Ovary (tissue), 9 donors: Measurements from ENCODE around the gene SLC35A3. TPM values are rescaled to one million over a fixed set of nuclear protein-coding genes. Genes with fewer than 3 reads are reported as not detected.

Experiments
- DNase-seq, 5 donors: peaks; one replicate each; pipeline ENCODE4 v3.0.0-alpha.2; 2019 to 2020
- H3K27ac ChIP-seq, 2 donors: fragments of 200-600 bp; one replicate each; pipeline versions ENCODE4 v1.5.1 to v1.8.0; 2019 to 2022
- H3K27me3 ChIP-seq: fragments of 200-600 bp; one replicate; pipeline ENCODE4 v1.8.0; 2022
- H3K36me3 ChIP-seq: fragments of 200-600 bp; sonication (generic); one replicate; pipeline ENCODE4 v1.5.1; 2019
- H3K4me1 ChIP-seq: one replicate; pipeline ENCODE4 v1.8.1; 2013; ENCODE audit warnings: mild to moderate bottlenecking, moderate library complexity; ENCODE audit not compliant: insufficient read depth
- H3K4me3 ChIP-seq: fragments of 200-600 bp; sonication (generic); one replicate; pipeline ENCODE4 v1.5.1; 2017
- H3K9me3 ChIP-seq, 2 donors: fragments of 200-600 bp in 1 of 2; sonication (generic) in 1 of 2; one replicate each; pipeline versions ENCODE4 v1.5.1 to v1.8.1; 2013 to 2019; ENCODE audit warnings: mild to moderate bottlenecking in 1 of 2, moderate library complexity in 1 of 2
- CTCF ChIP-seq, 3 donors: fragments of 450-650 bp in 2 of 3; fragments of 200-600 bp in 1 of 3; IDR thresholded peaks; one replicate each; pipeline versions ENCODE4 v1.5.1 to v1.8.0; 2016 to 2022; ENCODE audit warnings: antibody characterized with exemption in 3 of 3, mild to moderate bottlenecking in 1 of 3
- EP300 ChIP-seq: sonication (generic); formaldehyde crosslinking; IDR thresholded peaks from one replicate; pipeline ENCODE4 v1.6.1; 2017; ENCODE audit warnings: antibody characterized with exemption
- POLR2A ChIP-seq: fragments of 450-650 bp; IDR thresholded peaks from one replicate; pipeline ENCODE4 v1.6.1; 2017; ENCODE audit warnings: antibody characterized with exemption, mild to moderate bottlenecking, moderate library complexity
- WGBS, 3 donors: extraction: QIAGEN DNeasy Blood & Tissue Kit in 1 of 3; methylation state at CpG; one replicate each; pipeline versions ENCODE4 v1.1.5 to v1.1.7; 2013 to 2017; 5-methylcytosine and 5-hydroxymethylcytosine counted together
- intact Hi-C, 4 donors: fragments of 100-400 bp; cut with DNase I; formaldehyde crosslinking; loops; one replicate each; pipeline versions ENCODE4 v1.11.0 to v1.15.1; 2022 to 2023
- polyA plus RNA-seq, 2 donors: library from polyadenylated mRNA; stranded (reverse); fragments of 200-250 nt in 1 of 2; fragments of 350-450 nt in 1 of 2; fragmentation: Illumina TruSeq in 1 of 2; extraction: RNeasy Lipid Tissue Mini Kit (QIAGEN cat#74804) in 1 of 2; gene quantifications; one replicate each; pipeline ENCODE4 v1.2.3, GENCODE V29; 2013 to 2014
- small RNA-seq: library from RNA; depleted of rRNA; stranded (forward); fragments of <200 nt; gene quantifications from one replicate; pipeline ENCODE3, GENCODE V24; 2016
- total RNA-seq, 7 donors: library from RNA; depleted of rRNA in 2 of 7; stranded (reverse); fragments of >200 nt in 2 of 7; fragmentation: NEBNext Ultra II Directional in 3 of 7; extraction: Animal tissue kit (Norgen Biotek cat#: 25700) in 3 of 7; gene quantifications; one replicate each; pipeline versions ENCODE4 v1.1.0 to v1.2.4, GENCODE V29; 2016 to 2023
- donor health status: DM: no; HTN: no; CAD: no; lungs with moderate emphysema.
- donor health status: DM: no; HTN: no; CAD: no.
- donor health status: Bipolar disorder and iron deficiency.
- donor health status: DM: yes; HTN: yes; CAD: no.
- donor health status: DM: no; HTN: no; CAD: no.
- donor health status: DM: yes; HTN: yes; CAD: no.

The SLC35A3 gene
- total and polyA plus RNA-seq, 9 donors: 7.7 to 22.8 (median 14.3) TPM

- no peaks in the 10 kb centered on the region for H3K9me3 ChIP-seq
- no peaks in the 10 kb centered on the region for H3K27me3 ChIP-seq
- WGBS, 3 donors: 42 to 66% (median 66%) methylated on average over 2 of the region's 2 CpGs
- peaks cover 2% of the 10 kb centered on the region for H3K4me1 ChIP-seq
- no peak for DNase-seq
- no peak overlapping the region for H3K4me3 ChIP-seq
- no peak overlapping the region for H3K27ac ChIP-seq
- no peaks in the 10 kb centered on the region for H3K36me3 ChIP-seq
- TF ChIP-seq EP300: no peak
- no peak for TF ChIP-seq CTCF (IDR thresholded peaks at IDR 0.05)
- no peak for TF ChIP-seq POLR2A
- intact Hi-C loops: no loop called here
Observed at GRCh38 chr1:100076319-100076718, 106.5 kb downstream of the SLC35A3 start.

GRCh38 chr1:100076744-100077143 is 106.9 kb downstream of the SLC35A3 start:
- Histone ChIP-seq H3K27me3 (no peaks in the 10 kb centered on the region), H3K36me3 (no peaks in the 10 kb centered on the region), H3K4me3 (no peak overlapping the region), H3K27ac (no peak overlapping the region), H3K4me1 (peaks cover 2% of the 10 kb centered on the region), H3K9me3 (no peaks in the 10 kb centered on the region)
- no peak for DNase-seq
- no peak for TF ChIP-seq POLR2A
- TF ChIP-seq EP300: no peak
- no peak for TF ChIP-seq CTCF (IDR thresholded peaks at IDR 0.05)
- intact Hi-C loops: no loop called here

- 37 to 73% (median 51%) methylated on average over 5 of the region's 5 CpGs for WGBS, 3 donors
- no peaks in the 10 kb centered on the region for H3K36me3 ChIP-seq
Observed at GRCh38 chr1:100077531-100077930, 107.7 kb downstream of the SLC35A3 start.

GRCh38 chr1:100080331-100080730 is 110.5 kb downstream of the SLC35A3 start:
- Histone ChIP-seq H3K4me3 (no peak overlapping the region), H3K4me1 (peaks cover 2% of the 10 kb centered on the region), H3K27me3 (no peaks in the 10 kb centered on the region), H3K9me3 (no peaks in the 10 kb centered on the region), H3K36me3 (no peaks in the 10 kb centered on the region), H3K27ac (no peak overlapping the region)
- no peak for DNase-seq
- no peak for TF ChIP-seq POLR2A
- intact Hi-C loops: no loop called here
- 83 to 88% (median 86%) methylated on average over 3 of the region's 3 CpGs for WGBS, 3 donors

More at GRCh38 chr1:100077531-100077930, 107.7 kb downstream of the SLC35A3 start:
- no peaks in the 10 kb centered on the region for H3K9me3 ChIP-seq
- H3K4me1 ChIP-seq: peaks cover 2% of the 10 kb centered on the region
- no peak for DNase-seq
- no peak overlapping the region for H3K4me3 ChIP-seq
- H3K27ac ChIP-seq: no peak overlapping the region
- TF ChIP-seq EP300: no peak
- TF ChIP-seq POLR2A: no peak
- TF ChIP-seq CTCF (IDR thresholded peaks at IDR 0.05): no peak
- intact Hi-C loops: no loop called here
- no peaks in the 10 kb centered on the region for H3K27me3 ChIP-seq

Small RNAs within 50 kb of the gene (small RNA-seq; reads per million reads assigned to genes)
- gene RNU6-1318P (not detected), gene RNU6-750P (not detected)

Other genes starting within 250 kb of the SLC35A3 start
- gene FRRS1, start 203.4 kb upstream of the SLC35A3 start, total RNA-seq: 10 to 100 TPM in 4 of 7 donors, 1 to 10 TPM in 3; 8.1 to 17.2 (median 10.2) TPM
- gene FRRS1, start 203.4 kb upstream of the SLC35A3 start, polyA plus RNA-seq: 1 to 10 TPM; 2.8 to 8.0 TPM
- gene AGL, start 119.6 kb upstream of the SLC35A3 start, total RNA-seq: 10 to 100 TPM in 6 of 7 donors, 1 to 10 TPM in 1; 7.2 to 13.8 (median 10.5) TPM
- 1 to 10 TPM; 4.1 to 6.8 TPM for gene AGL, start 119.6 kb upstream of the SLC35A3 start, polyA plus RNA-seq
- gene SASS6, start 162.9 kb downstream of the SLC35A3 start, total RNA-seq: 1 to 10 TPM; 2.0 to 3.6 (median 3.1) TPM
- 1 to 10 TPM; 1.7 to 2.4 TPM for gene SASS6, start 162.9 kb downstream of the SLC35A3 start, polyA plus RNA-seq
- gene TRMT13, start 163.2 kb downstream of the SLC35A3 start, total RNA-seq: 10 to 100 TPM; 10.5 to 23.3 (median 16.4) TPM
- gene TRMT13, start 163.2 kb downstream of the SLC35A3 start, polyA plus RNA-seq: 10 to 100 TPM in 1 of 2 donors, 1 to 10 TPM in 1; 10.0 to 16.8 TPM
- gene LRRC39, start 208.3 kb downstream of the SLC35A3 start, total RNA-seq: 1 to 10 TPM in 2 of 7 donors, under 1 TPM in 5; 0.18 to 1.9 (median 0.63) TPM
- gene LRRC39, start 208.3 kb downstream of the SLC35A3 start, polyA plus RNA-seq: under 1 TPM; 0.57 to 0.58 TPM